ENCODE data around the gene CWC27.

Gene CWC27

GRCh38 chr5:65066387-65067146, 297.8 kb downstream of the CWC27 start:
- no peak overlapping the region for H2AFZ ChIP-seq (ENCODE audit: low read depth, low read length)

DNA sequence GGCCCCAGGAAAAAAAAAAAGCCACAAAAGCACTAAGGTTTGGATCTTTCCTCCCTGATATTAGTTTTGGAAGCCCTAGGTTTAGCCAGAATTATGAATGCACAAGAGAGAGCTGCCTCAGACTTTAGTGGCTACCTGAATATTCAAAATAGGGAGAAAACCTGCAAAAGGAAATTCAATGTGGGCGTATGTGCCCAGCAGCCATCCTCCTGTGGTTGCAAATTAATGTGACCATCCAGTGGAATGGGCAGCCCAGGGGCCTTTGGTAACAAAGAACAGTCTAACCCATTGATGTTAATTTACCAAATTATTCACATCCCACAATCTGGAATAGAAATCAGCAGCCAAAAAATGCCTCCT, 298.4 kb downstream of the CWC27 start:
- DNase-seq (no peak), ATAC-seq (ENCODE audit: insufficient read depth, low read depth) (no peak)
- Histone ChIP-seq H3K4me1 (ENCODE audit: insufficient read depth, low read length) (no peaks in the 10 kb centered on the region), H3K4me2 (ENCODE audit: insufficient read depth, low read length) (no peak overlapping the region), H3K79me2 (ENCODE audit: insufficient read depth, low read length) (no peaks in the 10 kb centered on the region), H3K9me3 (ENCODE audit: insufficient read depth, low read length, severe bottlenecking) (no peaks in the 10 kb centered on the region), H3K4me3 (ENCODE audit: low read depth in 1 of 2, low read length in 2 of 2) (no peak overlapping the region), H3K9ac (ENCODE audit: low read depth, low read length) (no peak overlapping the region), H3K27me3 (ENCODE audit: insufficient read depth, low read length, poor library complexity) (no peaks in the 10 kb centered on the region), H3K27ac (ENCODE audit: low read length) (no peak overlapping the region), H3K36me3 (ENCODE audit: insufficient read depth, low read length) (no peaks in the 10 kb centered on the region), H4K20me1 (ENCODE audit: insufficient read depth, low read length) (no peaks in the 10 kb centered on the region), H2AFZ (ENCODE audit: low read depth, low read length) (no peak overlapping the region)
- TF ChIP-seq EZH2 (IDR thresholded peaks at IDR 0.05; ENCODE audit: borderline replicate concordance, low read depth, low read length, severe bottlenecking), result no peak
- TF ChIP-seq, protein P1, sequence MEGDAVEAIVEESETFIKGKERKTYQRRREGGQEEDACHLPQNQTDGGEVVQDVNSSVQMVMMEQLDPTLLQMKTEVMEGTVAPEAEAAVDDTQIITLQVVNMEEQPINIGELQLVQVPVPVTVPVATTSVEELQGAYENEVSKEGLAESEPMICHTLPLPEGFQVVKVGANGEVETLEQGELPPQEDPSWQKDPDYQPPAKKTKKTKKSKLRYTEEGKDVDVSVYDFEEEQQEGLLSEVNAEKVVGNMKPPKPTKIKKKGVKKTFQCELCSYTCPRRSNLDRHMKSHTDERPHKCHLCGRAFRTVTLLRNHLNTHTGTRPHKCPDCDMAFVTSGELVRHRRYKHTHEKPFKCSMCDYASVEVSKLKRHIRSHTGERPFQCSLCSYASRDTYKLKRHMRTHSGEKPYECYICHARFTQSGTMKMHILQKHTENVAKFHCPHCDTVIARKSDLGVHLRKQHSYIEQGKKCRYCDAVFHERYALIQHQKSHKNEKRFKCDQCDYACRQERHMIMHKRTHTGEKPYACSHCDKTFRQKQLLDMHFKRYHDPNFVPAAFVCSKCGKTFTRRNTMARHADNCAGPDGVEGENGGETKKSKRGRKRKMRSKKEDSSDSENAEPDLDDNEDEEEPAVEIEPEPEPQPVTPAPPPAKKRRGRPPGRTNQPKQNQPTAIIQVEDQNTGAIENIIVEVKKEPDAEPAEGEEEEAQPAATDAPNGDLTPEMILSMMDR (IDR thresholded peaks at IDR 0.05; ENCODE audit: borderline replicate concordance, extremely low read depth, low read length, poor library complexity, severe bottlenecking), result no peak

More at GRCh38 chr5:65066387-65067146, 297.8 kb downstream of the CWC27 start:
- no peak overlapping the region for H3K9ac ChIP-seq (ENCODE audit: low read depth, low read length)
- no peak overlapping the region for H3K4me3 ChIP-seq (ENCODE audit: low read depth in 1 of 2, low read length in 2 of 2)
- no peak for TF ChIP-seq EZH2 (IDR thresholded peaks at IDR 0.05; ENCODE audit: borderline replicate concordance, low read depth, low read length, severe bottlenecking)
- TF ChIP-seq, protein P1 (IDR thresholded peaks at IDR 0.05; ENCODE audit: borderline replicate concordance, extremely low read depth, low read length, poor library complexity, severe bottlenecking), result no peak
- no peaks in the 10 kb centered on the region for H4K20me1 ChIP-seq (ENCODE audit: insufficient read depth, low read length)
- no peak overlapping the region for H3K4me2 ChIP-seq (ENCODE audit: insufficient read depth, low read length)
- ATAC-seq (ENCODE audit: insufficient read depth, low read depth) (no peak), DNase-seq (no peak)
- H3K27me3 ChIP-seq (ENCODE audit: insufficient read depth, low read length, poor library complexity), result no peaks in the 10 kb centered on the region
- no peaks in the 10 kb centered on the region for H3K4me1 ChIP-seq (ENCODE audit: insufficient read depth, low read length)
- H3K9me3 ChIP-seq (ENCODE audit: insufficient read depth, low read length, severe bottlenecking), result no peaks in the 10 kb centered on the region
- H3K27ac ChIP-seq (ENCODE audit: low read length), result no peak overlapping the region
- H3K79me2 ChIP-seq (ENCODE audit: insufficient read depth, low read length), result no peaks in the 10 kb centered on the region
- no peaks in the 10 kb centered on the region for H3K36me3 ChIP-seq (ENCODE audit: insufficient read depth, low read length)

Measured in DND-41 (cell line).